WTC11 (cell line): ENCODE results near the gene BMP7.

Source experiments
- CTCF ChIP-seq: fragments of 200-600 bp; IDR thresholded peaks from 2 replicates; pipeline ENCODE4 v1.8.0; 2022; ENCODE audit warnings: antibody characterized with exemption
- E2F1 ChIP-seq: sonication (generic); formaldehyde crosslinking; IDR thresholded peaks from 2 replicates; pipeline ENCODE4 v1.8.0; 2022; ENCODE audit warnings: mild to moderate bottlenecking, missing genetic modification reagents
- E2F4 ChIP-seq: sonication (generic); formaldehyde crosslinking; IDR thresholded peaks from 2 replicates; pipeline ENCODE4 v1.8.1; 2022; ENCODE audit warnings: low read depth, mild to moderate bottlenecking, moderate library complexity, missing genetic modification reagents, borderline replicate concordance
- ESRRA ChIP-seq: sonication (generic); formaldehyde crosslinking; IDR thresholded peaks from 2 replicates; pipeline ENCODE4 v1.8.1; 2022; ENCODE audit warnings: mild to moderate bottlenecking, missing genetic modification reagents, borderline replicate concordance
- JUN ChIP-seq: sonication (generic); formaldehyde crosslinking; IDR thresholded peaks from 2 replicates; pipeline ENCODE4 v1.8.0; 2023; ENCODE audit warnings: mild to moderate bottlenecking, missing genetic modification reagents
- MAX ChIP-seq: sonication (generic); formaldehyde crosslinking; IDR thresholded peaks from 2 replicates; pipeline ENCODE4 v1.8.0; 2022; ENCODE audit warnings: mild to moderate bottlenecking, missing genetic modification reagents
- NR1H2 ChIP-seq: sonication (generic); formaldehyde crosslinking; IDR thresholded peaks from 2 replicates; pipeline ENCODE4 v1.9.0; 2021; ENCODE audit warnings: mild to moderate bottlenecking, moderate library complexity, missing genetic modification reagents
- TEAD4 ChIP-seq: sonication (generic); formaldehyde crosslinking; IDR thresholded peaks from 2 replicates; pipeline ENCODE4 v1.8.0; 2022; ENCODE audit warnings: mild to moderate bottlenecking, missing genetic modification reagents
- USF2 ChIP-seq: sonication (generic); formaldehyde crosslinking; IDR thresholded peaks from 2 replicates; pipeline ENCODE4 v1.8.1; 2023; ENCODE audit warnings: mild to moderate bottlenecking, missing genetic modification reagents, moderate library complexity

GRCh38 chr20:57265997-57266290 is 497 bp downstream of the BMP7 start:
- TF ChIP-seq E2F4 (CRISPR knock-in tag) (no peak), CTCF (no peak), TEAD4 (CRISPR knock-in tag) (no peak), JUN (CRISPR knock-in tag) (no peak), MAX (CRISPR knock-in tag) (no peak; the same call in 1 of the 2 replicates), USF2 (CRISPR knock-in tag) (no peak), E2F1 (no peak), ESRRA (CRISPR knock-in tag) (no peak), NR1H2 (CRISPR knock-in tag) (no peak)
